HG03135 (cell line): ENCODE results near the gene FJX1.
"Not testable (repeated sequence)": the region's sequence is repeated elsewhere in the genome, so short reads cannot be mapped to it uniquely, and the experiment has no call there.

Experiments
- ATAC-seq: cut with Tn5 transposase; IDR thresholded peaks from one replicate; pipeline ENCODE4 v1.9.1; 2021; ENCODE audit warnings: mild to moderate bottlenecking, moderate library complexity; ENCODE audit not compliant: unreplicated experiment

Gene FJX1

GRCh38 chr11:35629914-35630313 lies 11.7 kb downstream of the FJX1 start:
- no peak for ATAC-seq

GRCh38 chr11:35631891-35632290 lies 13.6 kb downstream of the FJX1 start:
- ATAC-seq, result no peak

- no peak for ATAC-seq
Measured at GRCh38 chr11:35632301-35632700, 14.0 kb downstream of the FJX1 start.

DNA sequence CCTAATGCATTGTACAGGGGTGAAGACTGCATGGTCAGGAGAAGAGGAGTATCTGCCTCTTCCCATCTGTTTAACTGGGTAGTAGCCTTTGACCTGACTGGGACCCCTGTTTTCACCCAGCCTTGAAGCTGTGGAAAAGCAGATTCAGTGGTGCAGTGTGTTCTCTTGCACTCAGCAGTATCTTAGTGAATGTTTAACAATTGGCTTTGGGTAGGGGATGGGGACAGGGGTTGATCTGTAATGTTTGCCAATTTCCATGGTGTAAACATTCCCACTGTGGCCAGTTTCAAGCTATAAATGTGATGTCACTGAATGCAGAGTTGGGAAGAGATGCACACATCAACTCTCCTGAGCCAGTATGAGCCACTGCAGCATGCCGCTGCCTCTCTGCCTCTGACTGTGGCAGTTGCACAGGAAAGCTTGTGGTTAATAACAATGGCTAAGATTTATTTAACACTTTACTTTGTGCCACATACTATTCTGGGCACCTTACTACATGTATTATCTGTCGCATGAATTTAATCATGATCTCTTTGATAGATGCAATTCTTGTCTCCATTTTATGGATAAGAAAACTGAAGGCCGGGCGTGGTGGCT lies 15.7 kb downstream of the FJX1 start:
- ATAC-seq, result no peak

DNA sequence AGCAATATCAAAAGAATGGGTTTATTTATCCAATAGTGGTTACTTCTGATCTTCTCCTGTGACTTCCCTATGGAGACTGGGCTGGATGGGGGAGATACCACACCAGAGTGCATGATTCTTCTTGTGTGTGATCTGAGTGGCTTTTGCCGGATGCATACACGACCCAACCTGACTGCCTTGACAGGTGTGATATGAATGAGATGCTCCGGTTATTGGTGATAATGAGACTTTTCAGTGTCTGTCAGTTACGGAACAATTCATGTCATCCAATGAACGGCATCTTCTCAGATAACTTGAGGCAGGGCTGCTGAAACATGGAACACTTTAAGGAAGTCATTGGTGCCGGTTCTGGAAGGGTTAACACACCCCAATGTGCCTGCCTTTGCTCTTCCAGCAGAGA lies 17.7 kb downstream of the FJX1 start:
- no peak for ATAC-seq

GRCh38 chr11:35639591-35640179 lies 21.4 kb downstream of the FJX1 start:
- no peak for ATAC-seq

- ATAC-seq, result no peak
Measured at GRCh38 chr11:35641171-35641897, 23.1 kb downstream of the FJX1 start.

GRCh38 chr11:35641964-35642363 lies 23.7 kb downstream of the FJX1 start:
- ATAC-seq, result no peak

DNA sequence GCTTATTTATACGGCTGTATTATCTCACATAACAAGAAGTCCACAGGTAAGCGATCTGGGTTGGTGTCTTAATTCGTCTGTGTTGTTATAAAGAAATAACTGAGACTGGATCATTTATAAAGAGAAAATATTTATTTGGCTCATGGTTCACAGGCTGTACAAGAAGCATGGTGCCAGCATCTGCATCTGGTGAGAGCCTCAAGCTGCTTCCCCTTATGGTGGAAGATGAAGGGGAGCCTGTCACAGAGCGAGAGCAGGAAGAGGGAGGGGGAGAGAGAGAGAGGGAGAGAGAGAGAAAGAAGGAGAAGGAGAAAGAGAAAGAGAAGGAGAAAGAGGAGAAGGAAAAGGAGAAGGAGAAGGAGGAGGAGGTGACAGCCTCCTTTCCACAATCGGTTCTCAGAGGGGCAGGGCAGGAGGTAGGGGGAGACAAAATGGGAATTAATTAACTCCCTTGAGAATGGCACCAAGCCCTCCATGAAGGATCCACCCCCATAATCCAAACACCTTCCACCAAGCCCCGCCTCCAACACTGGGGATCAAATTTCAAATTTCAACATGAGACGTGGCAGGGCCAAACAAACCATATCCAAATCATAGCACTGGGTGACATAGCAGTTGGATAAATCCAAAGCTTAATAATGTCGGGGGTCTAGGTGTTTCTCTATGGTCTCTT lies 29.3 kb downstream of the FJX1 start:
- no peak for ATAC-seq

- ATAC-seq, result no peak
Measured at GRCh38 chr11:35650006-35650405, 31.7 kb downstream of the FJX1 start.

GRCh38 chr11:35650467-35650866 lies 32.2 kb downstream of the FJX1 start:
- ATAC-seq, result no peak

GRCh38 chr11:35651263-35651662 lies 33.0 kb downstream of the FJX1 start:
- no peak for ATAC-seq

- ATAC-seq, result not testable (repeated sequence)
Measured at GRCh38 chr11:35652786-35653185, 34.5 kb downstream of the FJX1 start.

GRCh38 chr11:35654711-35655110 lies 36.5 kb downstream of the FJX1 start:
- no peak for ATAC-seq

DNA sequence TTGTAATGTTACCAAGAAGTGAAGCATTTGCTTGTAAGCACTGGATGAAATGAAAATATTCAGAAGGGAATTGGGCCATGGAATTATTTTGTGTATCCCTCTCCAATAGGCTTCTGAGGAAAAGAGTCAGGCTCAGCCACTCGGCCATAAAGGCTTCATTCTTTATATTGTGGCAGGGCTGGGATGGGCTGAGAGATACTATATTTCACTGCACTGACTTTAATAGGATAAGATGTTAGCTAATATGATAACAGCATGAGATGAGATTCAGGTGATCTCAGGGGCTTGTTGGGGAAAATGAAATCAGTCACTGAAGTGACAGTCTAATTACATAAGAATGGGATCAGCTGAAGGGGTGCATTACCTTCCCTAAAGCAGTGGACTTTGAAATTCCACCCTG lies 37.0 kb downstream of the FJX1 start:
- no peak for ATAC-seq

DNA sequence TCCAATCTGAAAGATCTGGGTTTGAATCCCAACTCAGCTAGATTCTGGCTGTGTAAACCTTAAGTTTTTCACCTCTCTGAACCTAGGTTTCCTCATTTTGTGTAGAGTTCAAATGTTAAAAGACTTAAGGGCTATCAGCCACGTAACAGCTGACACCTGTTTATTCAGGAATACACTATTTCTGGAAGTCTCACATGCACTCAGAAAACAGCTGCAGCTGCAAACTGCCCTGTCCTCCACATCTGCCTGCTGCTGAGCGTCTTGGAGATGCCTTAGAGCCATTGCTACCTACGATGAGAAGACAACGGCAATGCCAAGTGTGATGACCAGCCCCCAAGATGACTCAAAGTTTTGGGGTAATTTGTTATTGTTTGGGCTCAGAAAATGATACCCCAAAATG lies 37.6 kb downstream of the FJX1 start:
- ATAC-seq, result no peak

DNA sequence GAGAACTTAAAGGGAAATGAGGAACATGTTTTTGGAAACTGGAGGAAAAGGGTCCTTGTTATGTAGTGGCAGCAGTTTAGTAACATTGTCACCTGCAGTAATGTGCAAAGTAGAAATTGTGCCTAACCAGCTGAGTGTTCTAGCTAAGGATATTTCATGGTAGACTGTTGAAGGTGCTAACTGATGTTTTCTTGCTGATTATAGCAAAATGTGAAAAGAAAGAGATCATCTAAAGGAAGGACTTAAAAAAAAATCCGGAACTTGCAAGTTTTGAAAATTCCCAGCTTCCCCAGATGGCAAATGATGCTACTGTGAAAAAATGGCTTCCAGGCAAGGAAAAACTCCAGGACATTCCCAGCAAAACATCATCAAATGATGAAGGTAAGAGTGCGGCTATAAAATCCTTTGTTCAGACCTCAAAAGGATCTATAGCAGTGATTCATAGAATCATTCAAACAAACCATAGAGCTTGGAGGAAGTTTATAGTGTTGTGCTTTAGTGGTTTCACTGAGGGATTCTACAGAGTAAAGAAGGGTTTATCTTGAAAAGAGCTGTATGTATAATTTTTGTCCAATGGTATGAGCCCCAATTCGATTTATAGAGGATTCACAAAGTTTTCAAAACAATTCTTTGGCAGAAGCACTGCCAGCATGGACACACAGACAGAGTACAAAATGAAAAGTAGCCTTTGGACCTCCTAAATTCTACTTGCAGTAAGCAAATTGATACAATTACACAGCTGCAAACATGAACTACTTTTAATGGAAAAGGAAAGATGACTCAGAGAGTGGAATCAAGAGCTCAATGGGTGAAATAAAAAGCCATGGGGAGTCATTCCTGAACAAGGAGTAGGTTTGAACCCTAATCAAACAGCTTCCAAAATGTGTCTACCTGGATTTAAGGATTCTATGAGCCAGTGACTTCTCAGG lies 40.0 kb downstream of the FJX1 start:
- ATAC-seq, result no peak

DNA sequence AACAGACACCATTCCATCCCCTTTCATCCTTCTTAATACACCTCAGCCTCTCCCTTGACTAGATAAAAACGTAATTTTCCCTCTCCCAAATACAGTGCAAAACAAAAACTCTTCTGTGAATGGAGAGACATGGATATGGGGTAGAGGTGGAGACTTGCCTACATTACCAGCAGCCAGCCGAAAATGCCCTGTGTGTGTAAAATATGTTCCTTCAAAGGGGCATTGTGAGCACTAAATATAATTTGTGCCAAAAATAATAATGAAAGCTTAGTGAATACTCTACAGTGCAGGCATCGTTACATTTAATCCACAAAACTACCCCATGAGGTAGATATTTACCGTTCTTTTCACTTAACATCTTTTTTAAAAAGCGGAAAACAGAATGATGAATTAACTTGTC lies 43.3 kb downstream of the FJX1 start:
- ATAC-seq, result no peak

DNA sequence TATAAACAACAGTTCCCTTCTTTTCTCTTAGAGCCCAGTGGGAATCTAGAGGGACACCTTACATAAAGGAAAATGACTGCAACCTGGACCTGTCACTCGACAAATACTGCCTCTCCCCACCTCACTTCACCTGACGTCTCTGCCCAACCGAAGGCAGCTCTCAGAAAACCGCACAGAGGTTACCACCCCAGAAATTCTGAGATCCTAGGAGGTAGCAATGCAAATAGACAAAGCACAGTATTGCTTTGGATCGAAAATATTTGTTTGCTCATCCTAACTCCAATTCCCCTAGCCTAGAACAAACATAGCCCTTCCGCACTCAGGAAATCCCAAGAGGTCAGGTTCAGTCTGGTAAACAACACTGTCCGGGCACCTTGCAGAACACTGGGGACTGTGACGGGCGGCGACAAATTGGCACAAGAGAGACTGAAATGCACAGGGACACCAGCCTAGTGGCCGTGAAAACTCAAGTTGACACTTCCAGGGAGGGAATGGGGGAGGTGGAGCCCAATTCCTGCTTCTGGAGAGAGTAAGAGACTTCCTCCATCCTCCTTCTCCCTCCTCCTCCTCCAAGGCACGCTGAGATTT lies 43.9 kb downstream of the FJX1 start:
- peak; percentile 47 for ATAC-seq

DNA sequence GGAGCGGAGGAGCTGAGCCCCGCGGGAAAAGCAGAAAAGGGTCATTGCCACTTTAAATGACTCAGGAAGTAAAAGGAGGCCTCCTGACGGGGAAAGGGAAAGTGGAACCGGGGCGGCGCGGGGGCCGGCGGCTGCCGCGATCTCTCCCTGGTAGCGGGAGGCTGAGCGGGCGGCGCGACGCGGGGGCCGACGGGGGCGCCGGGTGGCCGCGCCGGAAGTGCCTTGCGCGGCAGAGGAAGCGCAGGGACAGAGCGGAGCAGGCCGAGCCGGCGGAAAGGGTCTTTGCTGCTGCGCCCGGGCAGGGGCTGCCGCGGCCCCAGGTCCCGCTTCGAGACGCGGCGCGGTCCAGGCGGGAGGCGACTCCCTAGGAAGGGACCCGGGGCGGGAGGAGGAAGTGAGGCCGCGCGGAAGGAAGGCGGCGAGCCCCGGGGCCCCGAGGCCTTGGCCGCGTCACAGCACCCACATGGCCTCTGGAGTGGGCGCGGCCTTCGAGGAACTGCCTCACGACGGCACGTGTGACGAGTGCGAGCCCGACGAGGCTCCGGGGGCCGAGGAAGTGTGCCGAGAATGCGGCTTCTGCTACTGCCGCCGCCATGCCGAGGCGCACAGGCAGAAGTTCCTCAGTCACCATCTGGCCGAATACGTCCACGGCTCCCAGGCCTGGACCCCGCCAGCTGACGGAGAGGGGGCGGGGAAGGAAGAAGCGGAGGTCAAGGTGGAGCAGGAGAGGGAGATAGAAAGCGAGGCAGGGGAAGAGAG lies 44.6 kb downstream of the FJX1 start, which contains the start of gene TRIM44:
Gene TRIM44 (plus strand): TSS at position 127 of the 759 bp plus-strand sequence. CDS start 337 bp downstream, at position 464.
- peak; percentile 93 for ATAC-seq
